ENCODE measurements around the gene MIA.
"Not testable (repeated sequence)": the region's sequence is repeated elsewhere in the genome, so short reads cannot be mapped to it uniquely, and the experiment has no call there.

- peak; percentile 40 for TF ChIP-seq CTCF (IDR thresholded peaks at IDR 0.05; ENCODE audit: low read length)
- TF ChIP-seq EZH2phosphoT487 (IDR thresholded peaks at IDR 0.05; ENCODE audit: low read length) = not testable (repeated sequence)
Observed at GRCh38 chr19:40819479-40820234, 44.3 kb downstream of the MIA start.

Measured in MM.1S (cell line).